SKM-1 treated with dmso at 0.1 percent for 144 hours (cell line): ENCODE results near the gene RALB.
"Not testable (repeated sequence)": the region's sequence is repeated elsewhere in the genome, so short reads cannot be mapped to it uniquely, and the experiment has no call there.

ENCODE experiments used
- DNase-seq: peaks from one replicate; lab custom pipeline; 2025; ENCODE audit not compliant: unreplicated experiment; lab: John Stamatoyannopoulos, UW

Gene RALB

DNA sequence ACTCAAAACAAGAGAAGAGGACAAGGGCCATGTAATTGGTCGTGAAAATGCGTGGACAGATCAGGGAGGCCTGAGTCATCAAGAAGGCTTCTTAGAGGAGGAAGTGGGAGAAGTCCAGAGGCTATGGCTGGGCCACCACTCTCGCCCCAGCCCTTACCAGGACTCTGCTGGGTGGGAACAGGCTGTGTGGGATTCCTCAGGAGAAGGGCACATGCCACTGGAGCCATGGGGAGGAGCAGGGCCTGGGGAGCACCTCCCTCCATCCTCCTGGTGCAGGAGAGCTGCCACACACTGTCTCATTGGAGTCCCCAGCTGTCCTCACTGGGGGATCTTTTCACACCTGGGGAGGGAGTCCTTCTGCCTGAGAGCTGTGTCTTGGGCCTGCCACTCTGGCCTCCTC is 9.4 kb upstream of the RALB start:
- no peak for DNase-seq

DNA sequence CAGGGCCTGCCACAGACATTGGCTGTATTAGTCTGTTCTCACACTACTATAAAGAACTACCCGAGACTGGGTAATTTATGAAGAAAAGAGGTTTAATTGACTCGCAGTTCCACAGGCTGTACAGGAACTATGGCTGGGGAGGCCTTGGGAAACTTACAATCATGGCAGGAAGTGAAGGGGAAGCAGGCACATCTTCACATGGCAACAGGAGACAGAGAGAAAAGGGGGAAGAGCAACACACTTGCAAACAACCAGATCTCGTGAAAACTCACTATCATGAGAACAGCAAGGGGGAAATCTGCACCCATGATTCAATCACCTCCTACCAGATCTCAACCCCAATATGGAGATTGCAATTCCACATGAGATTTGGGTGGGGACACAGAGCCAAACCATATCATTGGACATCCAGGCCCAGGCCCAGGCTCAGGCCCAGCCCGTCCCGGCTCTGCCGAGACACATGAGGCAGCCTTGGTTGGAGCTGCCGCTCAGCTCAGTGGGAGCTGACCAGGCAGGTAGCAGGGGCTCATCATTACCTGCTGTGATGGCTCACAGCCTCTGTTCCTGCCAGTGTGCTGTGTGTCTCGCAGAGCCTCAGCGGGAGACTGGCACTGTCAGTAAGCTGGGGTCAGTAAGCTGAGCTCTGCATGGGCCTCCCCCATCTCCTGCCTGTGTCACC is 8.6 kb upstream of the RALB start:
- DNase-seq, result no peak

DNA sequence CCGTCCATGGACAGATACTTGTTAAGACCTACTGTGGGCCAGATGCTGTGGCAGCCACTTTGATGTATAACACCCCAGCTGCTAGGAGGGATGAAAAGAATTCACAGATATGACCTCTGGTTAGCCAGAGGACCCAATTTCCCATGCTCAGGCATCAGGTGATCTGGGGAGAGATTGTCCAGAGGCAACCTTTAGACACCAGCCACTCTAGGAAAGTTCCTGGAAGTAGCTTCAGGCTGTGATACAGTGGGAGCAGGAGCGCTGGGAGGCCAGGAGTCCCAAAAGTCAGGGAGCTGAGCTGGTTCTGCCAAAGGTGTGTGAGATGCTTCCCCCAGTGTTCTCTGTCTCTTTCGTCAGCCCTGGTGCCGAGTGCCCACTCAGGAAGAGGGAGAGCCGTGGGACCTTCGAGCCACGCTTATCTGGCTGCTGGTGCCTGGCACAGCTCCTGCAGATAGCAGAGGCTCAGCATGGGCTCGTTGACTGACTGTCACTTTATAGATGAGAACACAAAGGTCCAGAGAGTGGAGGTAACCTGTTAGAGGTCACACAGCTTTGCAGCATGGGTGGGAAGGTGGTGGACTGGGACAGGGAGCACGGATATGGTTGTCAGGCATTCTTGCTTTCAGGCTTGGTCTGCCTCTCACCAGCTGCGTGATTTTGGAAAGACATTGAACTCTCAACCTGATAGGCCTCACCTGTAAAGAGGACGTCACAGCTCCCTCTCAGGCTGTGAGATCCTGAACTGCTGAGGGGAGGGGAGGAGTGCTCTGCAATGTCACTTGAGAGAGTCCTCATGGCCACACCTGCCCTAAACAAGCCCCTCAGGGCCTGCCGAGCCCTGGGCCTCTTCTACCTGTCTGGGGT is 7.8 kb upstream of the RALB start:
- DNase-seq, result no peak

DNA sequence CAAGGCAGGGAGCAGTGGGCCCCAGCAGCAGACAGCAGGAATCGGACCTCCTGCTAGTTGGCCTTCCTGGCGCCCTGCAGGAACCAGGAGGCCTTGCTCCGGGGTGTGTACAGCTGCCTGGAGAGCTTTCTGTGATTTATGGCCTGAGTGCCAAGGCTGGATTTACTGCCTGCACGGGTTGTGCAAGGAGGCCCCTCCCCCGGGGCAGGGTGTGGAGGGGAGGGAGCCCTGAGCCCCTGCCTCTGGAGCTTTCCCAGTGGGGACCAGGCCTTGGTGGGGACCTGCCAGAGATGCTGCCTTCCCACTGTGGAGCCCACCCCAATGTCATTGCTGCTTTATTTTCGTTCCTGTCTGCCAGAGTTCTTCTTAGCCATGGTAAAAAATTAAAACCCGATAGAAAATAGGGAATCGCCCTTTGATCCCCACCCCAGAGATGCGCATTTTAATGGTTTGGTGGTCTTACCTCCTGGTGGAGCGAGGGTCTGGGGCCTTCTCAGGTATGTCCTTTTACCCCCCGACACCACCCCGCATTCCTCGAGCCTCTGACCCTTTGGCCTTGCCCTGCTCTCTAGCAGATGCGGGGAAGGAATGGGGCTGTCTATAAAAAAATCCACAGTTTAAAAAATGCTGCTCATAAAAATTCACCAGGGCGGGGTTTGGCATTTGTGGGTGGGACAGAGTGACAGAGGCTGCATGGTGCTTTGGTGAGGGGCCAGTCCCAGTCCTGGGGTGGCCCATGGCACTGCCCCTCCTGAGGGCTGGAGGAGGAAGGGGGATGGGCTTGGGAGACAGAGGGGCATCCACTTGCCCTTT is 6.9 kb upstream of the RALB start:
- no peak for DNase-seq

DNA sequence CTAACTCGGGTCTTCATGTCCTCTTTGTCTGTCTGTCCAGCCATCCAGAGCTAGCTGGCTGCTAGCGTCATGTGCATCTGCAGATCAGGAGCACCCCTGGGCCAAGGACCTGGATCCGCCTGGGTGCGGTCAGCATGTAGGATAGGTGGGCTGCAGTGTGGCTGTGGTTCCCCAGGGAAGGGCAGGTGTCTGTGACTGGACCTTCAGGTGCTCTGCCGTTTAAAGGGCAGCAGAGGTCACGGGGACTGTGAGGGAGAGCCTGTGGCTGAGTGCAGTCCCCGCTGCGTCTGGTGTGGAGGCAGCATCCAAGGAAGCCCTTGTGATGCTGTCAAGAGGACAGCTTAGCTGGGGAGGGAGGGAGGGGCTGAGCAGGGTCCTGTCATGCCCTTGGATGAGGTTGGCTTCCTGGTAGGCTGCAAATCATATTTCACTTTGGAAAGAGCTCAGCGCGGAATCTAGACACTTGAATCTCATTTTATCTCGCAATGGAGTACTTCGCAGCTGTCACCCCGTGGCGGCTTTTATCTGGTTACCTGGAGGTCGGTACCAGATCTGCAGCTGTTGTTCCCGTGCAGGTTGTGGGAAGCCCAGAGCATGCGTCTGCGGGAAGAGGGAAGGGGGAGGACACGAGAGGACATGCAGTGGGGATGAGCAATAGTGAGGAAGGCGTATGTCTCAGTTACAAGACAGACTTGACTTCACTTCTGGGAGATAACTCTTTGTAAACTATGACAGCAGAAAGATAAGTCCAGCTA is 5.9 kb upstream of the RALB start:
- DNase-seq, result no peak

DNA sequence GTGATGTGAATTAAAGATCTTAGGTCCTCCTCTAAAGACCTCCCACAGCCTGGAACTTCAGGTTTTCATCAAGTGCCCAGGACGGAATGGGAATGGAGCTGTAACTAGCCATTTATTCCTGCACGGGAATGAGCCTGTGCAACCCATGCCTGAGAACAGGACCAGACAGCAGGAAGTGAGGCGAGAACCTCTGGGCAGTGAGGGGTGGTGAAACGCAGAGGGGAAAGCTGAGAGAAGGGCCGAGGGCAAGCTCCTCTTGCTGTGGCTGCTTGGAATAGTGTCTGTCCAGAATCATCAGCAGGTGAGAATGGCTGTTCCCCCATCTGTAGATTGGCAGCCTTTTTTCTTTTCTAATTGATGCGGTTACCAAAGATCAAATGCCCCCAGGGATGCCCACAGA is 4.8 kb upstream of the RALB start:
- DNase-seq, result no peak

DNA sequence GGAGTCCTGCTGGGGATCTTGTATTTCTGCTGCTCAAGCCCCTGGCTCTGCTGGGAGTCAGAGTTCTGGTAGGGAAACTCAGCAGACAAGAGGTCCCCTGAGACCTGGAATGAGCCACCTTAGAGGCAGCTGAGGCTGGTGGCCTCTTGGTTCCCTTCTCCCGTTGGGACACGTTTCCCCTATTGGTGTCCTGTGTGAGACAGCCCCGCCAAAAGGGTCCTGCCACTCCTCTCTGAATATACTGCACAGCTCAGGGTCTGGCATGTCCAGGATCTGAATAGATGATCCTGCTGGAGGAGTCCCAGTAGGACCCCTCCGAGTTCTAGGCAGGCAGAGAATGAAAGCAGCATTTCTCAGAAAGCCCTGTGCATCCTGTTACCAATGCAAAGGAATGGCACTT is 2.0 kb upstream of the RALB start:
- DNase-seq, result no peak

DNA sequence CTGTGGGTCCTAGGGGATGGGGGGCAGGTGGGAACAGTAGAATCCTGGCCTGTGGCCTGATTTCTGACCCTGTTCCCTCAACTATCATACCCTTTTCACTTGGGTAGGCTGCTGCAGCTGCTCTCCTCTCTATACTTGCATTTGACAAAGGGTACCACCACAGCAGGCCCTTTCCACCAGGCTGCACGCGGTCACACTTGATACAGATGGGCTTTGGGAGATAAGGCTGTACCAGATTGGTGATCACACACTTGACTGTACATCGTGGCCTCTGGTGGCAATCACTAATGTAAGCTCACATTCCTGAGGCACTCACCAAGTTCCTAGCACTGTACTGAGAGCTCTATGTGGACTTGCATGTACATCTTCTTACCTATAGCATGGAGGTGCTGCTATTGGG is 1.6 kb upstream of the RALB start:
- DNase-seq, result no peak

DNA sequence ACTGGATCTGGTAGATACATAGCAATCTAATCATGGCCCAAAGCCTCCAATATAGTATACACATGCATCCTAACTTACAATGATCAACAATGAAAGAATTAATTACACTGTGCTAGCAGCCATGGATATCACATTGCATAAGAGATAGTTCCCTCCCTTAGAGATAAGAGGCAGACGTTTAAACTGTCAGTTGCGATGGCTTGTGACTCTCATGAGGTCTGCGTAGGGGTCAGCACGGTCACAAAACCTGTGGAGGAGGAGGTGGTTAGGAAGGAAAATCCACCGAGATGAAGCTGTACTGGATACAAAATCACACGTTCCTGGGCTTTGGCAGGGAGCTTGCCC is 800 bp upstream of the RALB start:
- peak; percentile 27 for DNase-seq

DNA sequence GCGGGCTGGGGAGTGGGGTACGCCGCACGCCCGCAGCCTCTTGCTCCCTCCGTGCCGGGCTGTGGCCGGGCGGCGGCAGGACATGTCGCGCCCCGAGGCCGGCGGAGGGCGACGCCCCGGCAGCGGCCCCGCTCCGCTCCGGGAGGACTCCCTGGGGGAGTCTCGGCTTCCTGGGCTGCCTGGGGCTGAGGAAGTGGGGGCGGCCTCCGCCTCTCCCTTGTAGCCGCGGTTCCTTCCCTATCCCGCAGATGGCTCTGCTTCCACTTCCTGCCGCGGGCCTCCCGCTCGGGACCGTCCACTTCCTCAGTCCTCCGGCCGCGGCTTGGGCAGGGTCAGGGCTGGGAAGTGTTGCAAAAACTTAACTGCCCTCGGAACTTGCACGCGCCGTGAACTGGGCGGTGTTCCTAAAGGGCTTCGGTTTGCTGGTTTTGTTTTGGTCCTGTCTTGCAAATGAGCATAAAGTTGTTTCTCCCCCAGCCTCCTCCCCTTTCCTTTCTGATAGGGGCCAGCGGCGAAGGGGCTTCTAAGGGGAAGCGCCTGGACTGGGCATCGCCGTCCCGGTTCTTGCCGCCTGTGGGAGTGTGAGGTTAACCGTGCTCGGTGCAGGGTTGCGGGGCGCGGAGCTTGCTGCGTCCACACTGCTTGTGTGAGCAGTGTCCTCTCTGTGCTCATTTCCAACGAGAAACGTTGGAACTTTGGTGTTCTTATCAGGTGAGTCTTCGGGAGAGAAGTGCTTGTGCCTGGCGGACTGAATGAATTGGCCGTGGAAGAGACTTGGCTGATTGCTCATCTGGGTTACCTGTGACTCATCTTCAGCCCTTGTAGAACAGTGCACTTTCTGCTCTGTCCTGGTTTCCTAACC is 600 bp downstream of the RALB start:
- DNase-seq, result peak; percentile 87

DNA sequence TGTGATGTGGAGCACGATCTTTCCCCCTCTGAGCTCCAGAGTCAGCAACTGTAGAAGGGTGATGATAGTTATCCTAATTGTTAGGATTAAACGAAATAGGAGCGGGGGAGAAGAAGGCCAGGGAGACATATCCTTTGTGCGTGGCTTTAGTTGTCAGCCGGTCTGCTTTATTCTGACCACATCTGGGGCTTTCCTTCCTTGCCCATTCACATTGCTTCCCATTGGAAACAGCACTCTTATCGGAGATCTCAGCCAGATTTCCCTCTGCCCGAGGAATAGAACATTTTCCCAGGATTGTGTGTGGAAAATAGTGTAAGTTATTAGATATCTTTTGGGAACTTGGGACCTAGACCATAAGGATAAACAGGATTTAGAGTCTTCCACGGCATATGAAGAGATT is 1.5 kb downstream of the RALB start:
- DNase-seq, result no peak

DNA sequence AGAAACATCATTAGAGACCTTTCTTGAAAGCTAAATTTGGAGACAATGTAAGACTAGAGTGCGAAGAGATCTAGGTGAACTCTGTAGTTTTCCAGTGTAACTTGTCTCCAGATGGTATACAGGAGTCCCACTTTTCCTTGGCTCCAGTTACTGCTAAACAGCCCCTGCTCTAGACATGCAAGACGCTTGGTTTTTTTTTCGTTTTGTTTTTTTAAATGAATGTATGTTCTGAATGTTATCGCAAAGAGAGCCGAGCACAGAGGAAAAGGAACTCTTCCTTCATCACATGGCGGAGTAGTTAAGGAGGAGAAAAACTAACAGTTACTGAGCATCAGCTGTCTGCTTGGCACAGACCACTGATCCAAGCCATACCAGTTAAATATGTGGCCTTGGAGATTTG is 2.4 kb downstream of the RALB start:
- no peak for DNase-seq

DNA sequence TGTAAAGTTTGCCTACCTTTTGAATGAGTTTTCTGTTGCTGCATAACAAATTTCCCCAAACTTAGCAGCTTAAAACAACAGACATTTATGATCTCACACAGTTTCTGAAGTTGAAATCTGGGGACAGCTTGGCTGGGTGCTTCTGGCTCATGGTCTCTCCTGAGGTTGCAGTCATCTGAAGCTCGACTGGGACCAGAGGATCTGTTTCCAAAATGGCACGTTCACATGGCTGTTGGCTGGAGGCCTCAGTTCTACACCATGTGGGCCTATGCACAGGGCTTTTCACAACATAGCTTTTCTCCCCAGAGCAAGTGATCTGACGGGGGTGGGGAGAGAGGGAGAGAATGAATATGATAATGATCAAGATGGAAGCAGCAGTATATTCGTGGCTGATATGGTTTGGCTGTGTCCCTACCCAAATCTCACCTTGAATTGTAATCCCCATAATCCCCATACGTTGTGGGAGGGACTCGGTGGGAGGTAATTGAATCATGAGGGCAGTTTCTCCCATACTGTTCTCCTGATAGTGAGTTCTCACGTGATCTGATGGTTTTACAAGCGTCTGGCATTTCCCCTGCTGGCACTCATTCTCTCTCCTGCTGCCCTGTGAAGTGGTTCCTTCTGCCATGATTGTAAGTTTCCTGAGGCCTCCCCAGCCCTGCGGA is 3.5 kb downstream of the RALB start:
- no peak for DNase-seq

DNA sequence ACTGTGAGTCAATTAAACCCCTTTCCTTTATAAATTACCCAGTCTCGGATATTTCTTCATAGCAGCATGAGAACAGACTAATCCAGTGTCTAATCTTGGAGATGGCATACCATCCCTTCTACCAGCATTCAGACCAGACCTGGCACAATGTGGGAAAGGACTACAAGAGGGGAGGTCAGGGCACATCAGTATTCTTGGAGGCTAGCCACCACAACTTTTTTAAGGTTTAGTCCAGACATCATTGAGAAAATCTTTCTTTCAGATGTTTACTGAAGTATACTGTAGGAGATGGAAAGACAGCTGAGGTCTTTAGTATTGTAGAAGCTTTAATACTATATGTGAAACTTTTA is 4.0 kb downstream of the RALB start:
- DNase-seq, result no peak

DNA sequence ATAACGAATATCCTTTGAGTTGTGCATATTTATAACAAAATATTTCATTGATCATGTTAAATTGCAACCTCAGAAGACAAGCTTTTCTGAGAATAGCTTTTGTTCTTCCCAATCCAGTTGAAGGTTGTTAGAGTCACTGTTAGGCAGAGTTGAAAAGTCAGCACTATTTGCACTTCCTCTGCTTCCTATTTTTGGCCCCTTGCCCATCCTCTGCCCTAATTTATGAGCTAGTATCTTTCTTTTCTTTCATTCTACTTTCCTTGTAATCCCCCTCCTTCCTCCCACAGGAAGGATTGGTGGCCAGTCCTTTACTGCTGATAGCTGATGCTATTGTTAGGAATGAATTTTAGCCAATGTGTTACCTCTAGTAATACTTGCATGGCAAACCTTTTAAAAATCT is 4.9 kb downstream of the RALB start:
- DNase-seq, result no peak

DNA sequence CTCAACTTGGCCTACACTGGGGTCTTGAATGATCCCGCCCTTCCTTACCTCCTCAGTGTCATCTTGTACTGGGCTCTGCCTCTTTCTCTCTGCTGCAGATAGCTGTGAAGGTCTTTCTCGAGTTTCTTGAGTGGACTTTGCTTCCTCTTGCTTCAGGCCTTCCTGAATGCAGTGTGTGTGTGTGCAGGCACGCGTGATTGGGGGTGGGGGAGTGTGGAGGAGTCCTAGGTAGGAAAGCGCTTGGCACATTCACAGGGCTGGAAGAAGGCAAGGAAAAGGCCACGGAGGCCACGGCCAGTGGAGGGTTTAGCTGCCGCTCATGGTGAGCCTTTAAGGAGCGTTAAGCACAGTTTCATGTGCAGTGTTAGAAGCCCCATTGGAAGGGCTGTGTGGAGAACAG is 5.5 kb downstream of the RALB start:
- no peak for DNase-seq

DNA sequence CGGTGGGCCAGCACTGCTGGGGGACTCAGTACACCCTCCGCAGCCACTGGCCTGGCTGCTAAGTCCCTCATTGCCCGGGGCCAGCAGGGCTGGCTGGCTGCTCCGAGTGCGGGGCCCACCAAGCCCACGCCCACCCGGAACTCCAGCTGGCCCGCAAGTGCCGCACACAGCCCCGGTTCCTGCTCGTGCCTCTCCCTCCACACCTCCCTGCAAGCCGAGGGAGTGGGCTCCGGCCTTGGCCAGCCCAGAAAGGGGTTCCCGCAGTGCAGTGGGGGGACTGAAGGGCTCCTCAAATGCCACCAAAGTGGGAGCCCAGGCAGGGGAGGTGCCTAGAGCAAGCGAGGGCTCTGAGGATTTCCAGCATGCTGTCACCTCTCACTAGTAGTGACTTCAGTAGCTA is 7.3 kb downstream of the RALB start:
- not testable (repeated sequence) for DNase-seq

DNA sequence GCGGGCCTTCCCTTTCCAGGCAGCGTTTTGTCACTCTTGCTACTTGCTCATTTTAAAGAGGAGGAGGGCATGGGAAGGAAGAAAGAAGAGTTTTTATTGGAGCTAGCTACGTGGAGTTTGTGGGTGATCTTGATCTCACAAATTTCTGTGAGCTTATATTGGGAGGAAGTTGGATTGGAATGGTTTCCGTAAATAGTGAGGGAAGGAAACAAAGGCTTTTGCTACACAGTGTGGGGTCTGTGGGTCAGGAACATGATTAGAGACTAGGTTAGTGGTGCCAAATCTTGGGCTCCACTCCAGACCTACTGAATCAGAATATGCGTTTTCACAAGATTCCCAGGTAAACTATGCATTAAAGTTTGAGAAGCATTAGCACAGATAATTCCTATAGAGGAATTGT is 8.1 kb downstream of the RALB start:
- no peak for DNase-seq

DNA sequence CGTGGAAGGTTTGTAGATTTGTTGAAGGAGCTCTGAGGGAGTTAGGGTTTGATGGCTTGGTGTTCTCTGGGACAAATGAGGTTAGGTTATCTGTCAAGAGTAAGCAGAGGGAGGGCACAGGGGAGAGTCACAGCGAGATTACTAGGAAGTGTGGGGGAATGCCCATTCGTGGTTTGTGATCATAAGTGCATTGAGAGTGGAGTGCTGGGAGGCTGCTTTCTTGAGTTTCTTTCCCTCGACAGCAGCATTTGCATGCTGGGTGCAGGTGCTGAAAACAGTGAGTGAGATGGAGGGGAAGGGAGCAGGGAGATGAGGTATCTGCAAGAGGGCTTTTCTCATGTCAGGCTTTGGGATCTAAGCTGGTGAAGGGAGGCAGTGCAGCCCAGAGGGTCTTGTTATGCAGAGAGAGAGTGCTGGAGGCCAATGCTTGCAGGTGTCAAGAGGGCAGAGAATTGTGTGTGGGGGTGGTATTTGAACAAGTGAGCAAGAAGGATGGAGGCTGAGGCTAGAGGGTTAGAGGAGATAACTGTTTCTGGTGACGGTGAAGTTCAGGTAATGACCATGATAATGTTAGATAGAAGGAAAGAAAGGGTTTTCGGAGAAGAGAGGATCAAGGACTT is 8.8 kb downstream of the RALB start:
- no peak for DNase-seq
